Cardiac fibroblast (primary cell): Measurements from ENCODE around the gene FAM20C.

Experiments
- DNase-seq, 2 donors: peaks; one replicate each; pipeline versions ENCODE4 v3.0.0 to v3.0.0-alpha.2; 2010; ENCODE audit warnings: low read depth in 2 of 2
- H3K4me3 ChIP-seq, 2 donors: replicated peaks in 1 of 2; 1 replicate in 1 of 2; 2 replicates in 1 of 2; pipeline ENCODE4 v1.5.1; 2011; ENCODE audit warnings: low read depth in 2 of 2, low read length in 2 of 2, mild to moderate bottlenecking in 2 of 2, moderate library complexity in 1 of 2
- CTCF ChIP-seq: IDR thresholded peaks from one replicate; pipeline ENCODE4 v1.5.1; 2011; ENCODE audit warnings: low read depth, mild to moderate bottlenecking, low read length, inconsistent platforms

The FAM20C gene

GRCh38 chr7:285731-286130 lies 93.4 kb downstream of the FAM20C start:
- TF ChIP-seq CTCF = no peak
- DNase-seq = no peak

GRCh38 chr7:286266-286665 lies 93.9 kb downstream of the FAM20C start:
- H3K4me3 ChIP-seq = no peak overlapping the region
- TF ChIP-seq CTCF = no peak
- no peak for DNase-seq

More at GRCh38 chr7:285731-286130, 93.4 kb downstream of the FAM20C start:
- H3K4me3 ChIP-seq = no peak overlapping the region

GRCh38 chr7:288671-289101 lies 96.3 kb downstream of the FAM20C start:
- no peak for DNase-seq
- no peak for TF ChIP-seq CTCF
- H3K4me3 ChIP-seq = no peak overlapping the region

- no peak for DNase-seq
- TF ChIP-seq CTCF = no peak
- H3K4me3 ChIP-seq = no peak overlapping the region
Observed at GRCh38 chr7:289209-289755, 96.9 kb downstream of the FAM20C start.

- no peak for TF ChIP-seq CTCF
- no peak within 1 kb of the TSS for H3K4me3 ChIP-seq
- DNase-seq = no peak
Observed at GRCh38 chr7:289756-290553, 97.6 kb downstream of the FAM20C start, which contains the start of gene FOXL3. Gene FOXL3 (plus strand): TSS chr7:290170. CDS start chr7:290170, 0 bp downstream.

- H3K4me3 ChIP-seq = no peak overlapping the region
- no peak for DNase-seq
- no peak for TF ChIP-seq CTCF
Observed at GRCh38 chr7:290554-291372, 98.4 kb downstream of the FAM20C start.
